Measurements from ENCODE around the gene GSK3B. TPM values are rescaled to one million over a fixed set of nuclear protein-coding genes. Genes with fewer than 3 reads are reported as not detected.

GSK3B gene
- polyA plus RNA-seq, 3 donors = 16.2 to 20.6 (median 20.5) TPM

GRCh38 chr3:120027226-120027625 is 67.0 kb downstream of the GSK3B start:
- Mint-ChIP-seq H3K36me3 (peaks cover 1 to 7% of the 10 kb centered on the region in 2 donors), H3K27ac (peak overlapping the region in 3 of 7 donors; percentile 11 to 58 (median 16)), H3K4me1 (peaks cover 35% of the 10 kb centered on the region), H3K27me3 (ENCODE audit: low read depth in 3 of 3) (no peaks in the 10 kb centered on the region), H3K9me3 (peaks cover 0 to 6% (median 0%) of the 10 kb centered on the region in 7 donors), H3K4me3 (no peak overlapping the region)
- H3K9me3 ChIP-seq (replicated peaks in 1 of 2; ENCODE audit: control insufficient read depth in 1 of 2, insufficient read depth in 1 of 2, low read length in 2 of 2) = peaks cover 0 to 3% of the 10 kb centered on the region in 2 donors
- H3K36me3 ChIP-seq (replicated peaks in 1 of 2; ENCODE audit: control insufficient read depth in 1 of 2, insufficient read depth in 2 of 2, low read length in 2 of 2) = no peaks in the 10 kb centered on the region
- no peaks in the 10 kb centered on the region for H3K27me3 ChIP-seq (ENCODE audit: control insufficient read depth in 2 of 2, insufficient read depth in 2 of 2, low read length in 2 of 2)
- no peaks in the 10 kb centered on the region for H3K4me1 ChIP-seq (ENCODE audit: control insufficient read depth in 1 of 2, insufficient read depth in 2 of 2, low read length in 2 of 2)
- H3K79me2 ChIP-seq (ENCODE audit: insufficient read depth, low read length) = peaks cover 100% of the 10 kb centered on the region
- no peak overlapping the region for H3K4me3 ChIP-seq (replicated peaks in 1 of 3; ENCODE audit: low read depth in 2 of 3, low read length in 3 of 3)
- intact Hi-C loops (cut with micrococcal nuclease) = no loop called here
- TF ChIP-seq CTCF (IDR thresholded peaks at IDR 0.05) = no peak
- peaks cover 99% of the 10 kb centered on the region for H4K20me1 ChIP-seq (ENCODE audit: insufficient read depth, low read length)
- H3K27ac ChIP-seq (ENCODE audit: low read depth in 1 of 2, low read length in 2 of 2) = no peak overlapping the region
- H3K9ac ChIP-seq (ENCODE audit: insufficient read depth, low read length, poor library complexity, severe bottlenecking) = no peak overlapping the region
- no peak overlapping the region for H2AFZ ChIP-seq (ENCODE audit: insufficient read depth, low read depth, low read length, poor library complexity, severe bottlenecking)
- 70% methylated on average over 2 of the region's 4 CpGs for WGBS (ENCODE audit: insufficient coverage)
- DNase-seq = no peak
- no peak overlapping the region for H3K4me2 ChIP-seq (replicated peaks; ENCODE audit: extremely low read depth, low read length, poor library complexity, severe bottlenecking)

- H3K36me3 Mint-ChIP-seq = peaks cover 2 to 10% of the 10 kb centered on the region in 2 donors
- Histone ChIP-seq H3K36me3 (replicated peaks in 1 of 2; ENCODE audit: control insufficient read depth in 1 of 2, insufficient read depth in 2 of 2, low read length in 2 of 2) (no peaks in the 10 kb centered on the region), H3K9me3 (replicated peaks in 1 of 2; ENCODE audit: control insufficient read depth in 1 of 2, insufficient read depth in 1 of 2, low read length in 2 of 2) (no peaks in the 10 kb centered on the region), H2AFZ (ENCODE audit: insufficient read depth, low read depth, low read length, poor library complexity, severe bottlenecking) (no peak overlapping the region), H3K27me3 (ENCODE audit: control insufficient read depth in 2 of 2, insufficient read depth in 2 of 2, low read length in 2 of 2) (no peaks in the 10 kb centered on the region), H3K79me2 (ENCODE audit: insufficient read depth, low read length) (peaks cover 99% of the 10 kb centered on the region), H3K4me1 (ENCODE audit: control insufficient read depth in 1 of 2, insufficient read depth in 2 of 2, low read length in 2 of 2) (no peaks in the 10 kb centered on the region), H3K27ac (ENCODE audit: low read depth in 1 of 2, low read length in 2 of 2) (no peak overlapping the region), H4K20me1 (ENCODE audit: insufficient read depth, low read length) (peaks cover 100% of the 10 kb centered on the region), H3K4me3 (replicated peaks in 1 of 3; ENCODE audit: low read depth in 2 of 3, low read length in 3 of 3) (no peak overlapping the region), H3K4me2 (replicated peaks; ENCODE audit: extremely low read depth, low read length, poor library complexity, severe bottlenecking) (no peak overlapping the region), H3K9ac (ENCODE audit: insufficient read depth, low read length, poor library complexity, severe bottlenecking) (no peak overlapping the region)
- DNase-seq = no peak
- H3K4me1 Mint-ChIP-seq = peaks cover 39% of the 10 kb centered on the region
- H3K9me3 Mint-ChIP-seq = peaks cover 0 to 6% (median 0%) of the 10 kb centered on the region in 7 donors
- H3K27ac Mint-ChIP-seq = no peak overlapping the region
- intact Hi-C loops (cut with micrococcal nuclease) = no loop called here
- no peak for TF ChIP-seq CTCF (IDR thresholded peaks at IDR 0.05)
- no peaks in the 10 kb centered on the region for H3K27me3 Mint-ChIP-seq (ENCODE audit: low read depth in 3 of 3)
- H3K4me3 Mint-ChIP-seq = no peak overlapping the region
- WGBS (ENCODE audit: insufficient coverage) = no CpG with 5 or more reads among the region's 2 CpGs
These were observed 68.7 kb downstream of the GSK3B start for GRCh38 chr3:120025520-120025919.

All from CD14-positive monocyte (primary cell).